TTC549 (cell line): ENCODE results near the gene ZMIZ1.

ENCODE experiments used
- FAIRE-seq: peaks from 2 replicates; lab custom pipeline; 2012; peaks lifted over from hg19 to GRCh38; lab: Jason Lieb, UNC

The ZMIZ1 gene

GRCh38 chr10:79082631-79083596, 14.1 kb downstream of the ZMIZ1 start:
- no peak for FAIRE-seq

GRCh38 chr10:79084012-79084971, 15.5 kb downstream of the ZMIZ1 start:
- no peak for FAIRE-seq

DNA sequence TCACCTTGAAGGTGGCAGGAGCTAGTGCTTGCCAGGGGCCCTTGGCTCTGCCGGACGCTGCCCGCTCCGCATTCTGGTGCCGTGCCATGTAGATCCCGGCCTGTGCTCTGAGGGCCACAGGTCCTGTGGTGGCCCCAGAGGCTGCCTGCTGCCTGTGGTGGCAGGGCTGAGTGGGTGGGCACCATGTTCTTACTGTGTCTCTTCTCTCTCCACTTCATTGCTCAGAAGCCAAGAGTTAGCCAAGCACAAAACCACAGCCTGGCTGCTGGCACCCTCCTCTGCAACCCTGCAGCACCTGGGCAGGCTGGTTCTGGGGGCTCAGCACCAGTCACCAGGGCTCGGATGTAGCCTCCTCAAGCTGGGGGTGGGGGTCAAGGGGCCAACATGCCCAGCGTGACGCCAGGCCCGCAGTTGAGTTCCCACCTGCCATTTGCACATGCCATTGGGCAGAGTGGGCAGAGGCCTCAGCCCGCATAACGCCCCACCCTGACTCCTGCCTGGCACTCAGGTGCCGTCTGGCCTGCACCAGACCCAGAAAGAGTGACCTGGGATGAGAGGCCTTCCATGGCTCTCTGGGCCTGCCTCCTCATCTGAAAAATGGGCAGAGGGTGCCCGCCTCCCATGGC, 16.3 kb downstream of the ZMIZ1 start:
- FAIRE-seq, result no peak

- no peak for FAIRE-seq
Measured at GRCh38 chr10:79086822-79087221, 18.1 kb downstream of the ZMIZ1 start.

DNA sequence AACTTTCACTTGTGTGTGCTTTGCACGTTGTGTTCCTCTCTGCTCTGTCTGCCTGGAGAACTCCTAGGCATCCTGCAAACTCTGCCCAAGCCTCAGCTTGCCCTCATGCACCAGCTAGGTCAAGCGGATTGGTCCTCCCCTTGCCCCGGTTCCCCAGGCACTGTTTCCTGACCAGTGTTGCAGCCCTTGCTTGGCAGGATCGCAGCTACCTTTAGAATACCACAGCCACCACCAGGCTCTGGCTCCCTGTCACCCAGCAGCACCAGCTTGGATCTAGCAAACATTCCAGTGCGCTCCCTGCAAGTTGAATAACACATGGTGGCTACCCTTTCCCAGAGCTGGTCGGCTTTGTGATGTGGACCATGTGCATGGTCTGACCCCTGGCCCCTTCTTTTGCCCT, 19.0 kb downstream of the ZMIZ1 start:
- no peak for FAIRE-seq

- no peak for FAIRE-seq
Measured at GRCh38 chr10:79088176-79088575, 19.4 kb downstream of the ZMIZ1 start.

GRCh38 chr10:79088613-79089355, 20.0 kb downstream of the ZMIZ1 start:
- no peak for FAIRE-seq

- no peak for FAIRE-seq
Measured at GRCh38 chr10:79089632-79090031, 20.9 kb downstream of the ZMIZ1 start.

GRCh38 chr10:79090134-79090803, 21.5 kb downstream of the ZMIZ1 start:
- no peak for FAIRE-seq

DNA sequence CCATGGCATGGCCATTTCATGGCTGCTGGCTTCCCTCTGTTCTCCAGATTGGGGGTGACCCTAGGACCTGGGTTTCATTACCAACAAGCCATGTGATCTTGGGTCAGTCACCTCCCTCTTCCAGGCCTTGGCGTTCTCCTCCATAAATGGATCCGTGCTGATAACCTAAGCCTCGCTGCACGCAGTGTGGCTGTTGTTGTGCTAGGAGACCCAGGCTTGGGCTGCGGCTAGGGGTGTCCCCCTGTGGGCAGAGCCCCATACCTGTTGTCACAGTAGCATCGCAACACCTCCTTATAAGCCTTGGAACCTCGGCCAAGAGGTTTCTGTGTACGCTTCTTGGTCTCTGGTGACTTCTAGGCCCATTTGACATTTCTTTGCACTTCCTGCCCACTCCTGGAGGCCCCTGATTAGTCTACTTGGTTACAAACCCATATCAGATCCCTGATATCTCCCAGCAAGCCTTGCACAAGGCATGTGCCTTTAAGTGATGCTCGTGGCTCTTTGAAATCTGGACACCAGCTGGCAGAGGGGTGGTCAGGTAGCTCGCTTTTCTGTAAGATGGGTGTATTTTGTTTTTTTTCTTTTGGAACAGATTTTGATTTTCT, 23.6 kb downstream of the ZMIZ1 start:
- FAIRE-seq, result no peak

DNA sequence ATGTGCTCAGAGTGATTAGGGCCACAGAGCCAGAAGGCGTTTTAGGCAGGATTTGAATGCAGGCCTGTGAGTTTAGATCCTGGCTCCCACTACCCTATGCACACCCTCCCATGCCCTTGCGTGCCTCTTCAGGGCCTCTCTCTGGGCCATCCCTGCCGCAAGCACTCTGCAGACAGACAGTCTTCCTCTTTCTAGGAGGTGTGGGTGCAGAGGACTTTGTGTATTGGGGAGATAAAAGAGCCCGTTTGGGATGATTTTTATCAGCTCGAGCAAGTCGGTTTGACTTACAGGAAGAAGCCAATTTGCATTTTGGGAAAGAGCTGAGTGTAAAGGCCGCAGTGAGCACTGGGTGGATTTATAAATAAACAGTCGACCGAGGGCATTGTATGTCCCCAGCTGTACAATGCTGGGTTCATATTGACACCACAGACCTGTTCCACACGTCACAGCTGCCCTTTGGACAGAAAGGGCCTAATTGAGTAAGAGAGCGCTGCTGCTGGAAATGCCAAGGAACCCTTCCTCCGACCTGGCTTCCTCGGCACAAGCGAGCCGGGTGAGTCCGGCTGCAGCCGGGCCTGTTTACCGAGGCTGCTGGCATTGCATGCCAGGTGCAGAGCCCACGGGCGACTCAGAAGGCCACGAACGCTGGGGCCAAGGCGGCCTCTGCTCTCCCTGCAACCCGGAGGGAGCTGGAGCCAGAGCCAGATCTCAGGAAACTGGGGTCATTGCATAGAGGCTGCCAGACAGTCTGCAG, 25.1 kb downstream of the ZMIZ1 start:
- no peak for FAIRE-seq

GRCh38 chr10:79094412-79095175, 25.8 kb downstream of the ZMIZ1 start:
- FAIRE-seq, result no peak

DNA sequence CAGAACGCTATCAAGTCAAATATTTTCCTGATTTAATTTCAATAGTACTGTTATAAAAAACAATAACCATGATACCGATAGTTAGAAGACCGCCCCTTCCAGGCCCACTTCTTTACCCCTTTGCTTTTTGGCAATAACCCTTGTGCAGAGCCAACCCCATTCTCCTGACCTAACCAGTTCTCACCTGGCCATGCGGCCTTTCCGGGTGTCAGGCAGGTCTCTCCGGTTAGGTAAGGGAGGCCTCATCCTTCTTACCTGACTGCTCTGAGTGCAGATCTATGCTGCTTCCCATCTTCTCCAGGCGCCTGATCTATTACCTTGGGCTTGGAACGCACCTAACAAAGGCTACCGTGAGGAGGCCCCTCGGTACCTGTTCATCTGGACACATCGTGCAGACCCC, 26.6 kb downstream of the ZMIZ1 start:
- no peak for FAIRE-seq

DNA sequence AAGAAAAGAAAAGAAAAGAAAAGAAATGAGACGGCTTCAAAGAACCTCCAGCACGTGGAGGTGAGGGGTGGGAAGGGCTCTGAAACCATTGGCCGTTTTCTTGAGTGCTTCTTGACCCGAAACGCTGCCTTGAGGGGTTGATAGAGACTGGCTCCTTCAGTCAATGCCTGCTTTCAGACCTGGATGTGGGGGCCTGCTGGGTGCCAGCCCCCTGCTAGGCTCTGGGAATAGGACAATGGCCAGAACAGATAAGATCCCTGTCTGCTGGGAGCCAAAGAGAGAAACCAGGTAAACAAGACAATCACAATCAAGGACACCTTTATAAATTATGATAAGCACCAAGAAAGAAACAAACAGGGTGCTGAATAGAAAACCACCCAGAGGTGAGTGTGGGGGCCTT, 27.7 kb downstream of the ZMIZ1 start:
- FAIRE-seq, result no peak

- no peak for FAIRE-seq
Measured at GRCh38 chr10:79097021-79097872, 28.5 kb downstream of the ZMIZ1 start.

DNA sequence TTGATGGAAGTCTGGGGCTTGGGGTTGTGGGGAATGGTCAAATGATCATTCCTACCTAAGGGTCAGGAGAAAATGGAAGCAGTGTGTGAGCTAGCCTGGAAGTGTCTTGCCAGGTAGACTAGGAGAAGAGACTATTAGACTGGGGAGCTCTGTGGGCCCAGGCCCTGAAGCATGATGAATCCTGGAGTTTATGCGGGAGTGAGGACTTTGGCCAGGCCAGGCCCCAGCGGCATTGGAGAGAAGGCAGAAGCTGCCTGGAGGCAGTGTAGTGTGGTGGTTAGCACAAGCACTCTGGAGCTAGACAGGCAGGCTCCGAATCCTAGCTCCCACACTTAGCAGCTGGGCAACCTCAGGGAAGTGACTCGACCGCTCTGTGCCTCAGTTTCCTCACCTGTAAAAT, 29.3 kb downstream of the ZMIZ1 start:
- FAIRE-seq, result no peak

DNA sequence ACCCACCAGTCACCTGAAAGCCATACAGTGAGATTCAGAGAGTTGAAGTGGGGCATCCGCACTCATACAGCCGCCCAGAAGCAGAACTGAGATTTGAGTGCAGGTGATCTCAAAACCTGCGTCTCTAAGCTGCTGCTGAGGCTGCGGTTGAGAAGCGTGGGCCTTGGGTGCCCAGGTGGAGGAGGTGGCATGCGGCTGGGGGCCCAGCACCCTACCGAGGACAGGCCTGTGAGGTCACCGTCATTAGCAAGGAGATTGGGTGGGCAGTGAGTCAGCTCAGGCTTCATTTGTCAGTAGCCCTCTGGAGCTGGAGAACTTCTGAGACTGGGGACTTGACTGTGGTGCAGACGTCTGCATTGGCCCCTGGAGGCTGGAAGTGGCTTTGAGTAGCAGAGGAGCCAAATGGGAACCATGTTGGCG, 29.8 kb downstream of the ZMIZ1 start:
- no peak for FAIRE-seq

GRCh38 chr10:79099898-79100448, 31.2 kb downstream of the ZMIZ1 start:
- FAIRE-seq, result no peak
